ENCODE measurements around the gene DNAJA2. TPM values are rescaled to one million over a fixed set of nuclear protein-coding genes. Genes with fewer than 3 reads are reported as not detected.

DNAJA2 gene
- total and polyA plus RNA-seq, 2 of the 8 experiments (the other 6 are each of a cell fraction or from before 2014, with no cell fraction given), result 9.4 to 93.8 TPM

DNA sequence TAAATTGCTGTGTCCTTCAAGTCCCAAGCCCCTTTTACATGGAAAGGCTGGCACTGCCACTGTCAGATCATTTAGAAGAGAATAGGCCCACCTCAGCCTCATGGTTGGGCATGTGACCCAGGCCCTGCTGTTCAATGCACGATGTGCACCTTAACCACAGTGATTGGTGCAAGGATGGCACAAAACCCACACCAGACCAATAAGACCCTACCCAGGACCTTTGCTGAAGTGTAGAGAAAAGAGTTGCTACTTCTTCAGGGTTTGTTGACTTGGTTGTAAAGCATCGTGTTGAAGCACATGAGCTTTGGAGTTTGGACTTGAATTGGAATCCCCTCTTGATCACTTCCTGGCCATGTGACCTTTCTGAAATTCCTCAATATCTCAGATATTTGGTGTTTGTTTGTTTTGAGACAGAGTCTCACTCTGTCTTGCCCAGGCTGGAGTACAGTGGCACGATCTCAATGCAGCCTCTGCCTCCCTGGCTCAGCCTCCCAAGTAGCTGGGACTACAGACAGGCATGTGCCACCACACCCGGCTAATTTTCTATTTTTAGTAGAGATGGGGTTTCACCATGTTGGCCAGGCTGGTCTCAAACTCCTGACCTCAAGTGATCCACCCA lies 24.8 kb downstream of the DNAJA2 start (continued):
- TF ChIP-seq, protein P1, sequence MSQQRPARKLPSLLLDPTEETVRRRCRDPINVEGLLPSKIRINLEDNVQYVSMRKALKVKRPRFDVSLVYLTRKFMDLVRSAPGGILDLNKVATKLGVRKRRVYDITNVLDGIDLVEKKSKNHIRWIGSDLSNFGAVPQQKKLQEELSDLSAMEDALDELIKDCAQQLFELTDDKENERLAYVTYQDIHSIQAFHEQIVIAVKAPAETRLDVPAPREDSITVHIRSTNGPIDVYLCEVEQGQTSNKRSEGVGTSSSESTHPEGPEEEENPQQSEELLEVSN (IDR thresholded peaks at IDR 0.05), result no peak
- TF ChIP-seq TEAD4 (IDR thresholded peaks at IDR 0.05; ENCODE audit: low read depth, low read length), result no peak

Data from H1 (cell line).